ENCODE data around the gene PIPOX.

The PIPOX gene

GRCh38 chr17:29061036-29061435 lies 18.1 kb downstream of the PIPOX start:
- TF ChIP-seq CTCF (conservative IDR thresholded peaks at IDR 0.05; ENCODE audit: control insufficient read depth, insufficient read depth, low read depth, low read length), result no peak
- DNase-seq (ENCODE audit: low read depth), result no peak
- H3K4me3 ChIP-seq (ENCODE audit: control insufficient read depth, low read depth, low read length), result no peak overlapping the region

DNA sequence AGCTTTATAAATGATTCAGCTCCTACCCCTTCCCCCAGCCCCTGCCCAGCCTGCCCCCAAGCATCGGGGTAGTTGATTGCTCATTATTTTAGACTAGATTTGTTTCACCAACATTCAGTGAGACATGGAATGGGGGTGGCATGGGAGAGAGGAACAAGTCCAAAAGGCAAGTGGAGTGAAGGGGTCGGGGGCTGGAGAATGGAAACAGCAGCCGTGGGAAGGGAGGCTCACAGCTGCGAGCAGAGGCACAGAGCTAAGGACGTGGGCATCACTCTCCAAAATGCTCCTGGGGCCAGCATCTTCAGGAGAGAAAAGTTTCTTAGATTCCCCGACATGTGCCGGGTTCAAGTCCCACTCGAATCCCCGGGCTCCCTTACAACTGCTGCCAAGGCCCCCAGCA lies 19.3 kb downstream of the PIPOX start:
- no peak for TF ChIP-seq CTCF (conservative IDR thresholded peaks at IDR 0.05; ENCODE audit: control insufficient read depth, insufficient read depth, low read depth, low read length)
- DNase-seq (ENCODE audit: low read depth), result no peak
- no peak overlapping the region for H3K4me3 ChIP-seq (ENCODE audit: control insufficient read depth, low read depth, low read length)

GRCh38 chr17:29063992-29064391 lies 21.1 kb downstream of the PIPOX start:
- no peak for DNase-seq (ENCODE audit: low read depth)
- TF ChIP-seq CTCF (conservative IDR thresholded peaks at IDR 0.05; ENCODE audit: control insufficient read depth, insufficient read depth, low read depth, low read length), result no peak
- no peak overlapping the region for H3K4me3 ChIP-seq (ENCODE audit: control insufficient read depth, low read depth, low read length)

DNA sequence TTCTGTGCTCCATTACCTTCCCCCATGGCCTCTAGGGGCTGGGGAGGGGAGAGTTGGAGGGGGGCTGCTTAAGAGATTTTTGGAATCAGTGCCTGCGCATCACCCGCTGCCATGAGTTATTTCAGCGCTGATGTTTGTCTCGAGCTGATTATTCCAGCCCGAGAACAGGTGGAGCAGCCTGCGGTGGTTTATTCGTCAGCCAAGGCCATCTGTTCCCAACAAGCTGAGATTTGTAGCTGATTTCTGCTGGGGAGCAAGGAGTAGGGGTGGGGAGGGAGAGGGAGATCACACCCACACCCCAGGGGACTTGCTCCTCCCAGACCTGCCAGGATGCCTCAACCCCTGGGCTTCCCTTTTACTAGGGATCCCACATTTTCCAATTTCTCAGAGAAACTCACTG lies 23.1 kb downstream of the PIPOX start:
- DNase-seq (ENCODE audit: low read depth), result no peak
- TF ChIP-seq CTCF (conservative IDR thresholded peaks at IDR 0.05; ENCODE audit: control insufficient read depth, insufficient read depth, low read depth, low read length), result no peak
- H3K4me3 ChIP-seq (ENCODE audit: control insufficient read depth, low read depth, low read length), result no peak overlapping the region

- TF ChIP-seq CTCF (conservative IDR thresholded peaks at IDR 0.05; ENCODE audit: control insufficient read depth, insufficient read depth, low read depth, low read length), result no peak
- no peak for DNase-seq (ENCODE audit: low read depth)
- H3K4me3 ChIP-seq (ENCODE audit: control insufficient read depth, low read depth, low read length), result no peak overlapping the region
These were observed 23.7 kb downstream of the PIPOX start for GRCh38 chr17:29066606-29067005.

DNA sequence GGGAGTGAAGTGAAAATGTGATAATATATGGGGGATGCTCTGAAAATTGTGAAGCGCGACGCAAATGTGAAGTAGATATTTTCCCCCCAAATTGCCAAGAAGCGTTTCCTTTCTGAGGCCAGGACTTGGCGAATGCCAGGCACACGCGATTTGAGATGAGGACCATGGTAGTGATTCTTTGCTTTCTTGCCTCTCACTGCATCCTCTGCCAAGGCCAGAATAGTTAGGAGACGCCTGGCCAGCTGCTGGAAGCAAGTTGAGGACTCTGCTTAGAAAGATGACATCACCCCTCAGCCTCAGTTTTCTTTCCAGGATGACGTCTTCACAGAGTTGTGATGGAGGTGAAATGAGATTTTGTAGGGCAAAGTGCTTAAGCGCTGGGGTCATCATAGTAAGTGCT lies 25.9 kb downstream of the PIPOX start:
- TF ChIP-seq CTCF (conservative IDR thresholded peaks at IDR 0.05; ENCODE audit: control insufficient read depth, insufficient read depth, low read depth, low read length), result no peak
- peak; percentile 27 for DNase-seq (ENCODE audit: low read depth)
- H3K4me3 ChIP-seq (ENCODE audit: control insufficient read depth, low read depth, low read length), result no peak overlapping the region

- H3K4me3 ChIP-seq (ENCODE audit: control insufficient read depth, low read depth, low read length), result no peak overlapping the region
- TF ChIP-seq CTCF (conservative IDR thresholded peaks at IDR 0.05; ENCODE audit: control insufficient read depth, insufficient read depth, low read depth, low read length), result no peak
- DNase-seq (ENCODE audit: low read depth), result peak; percentile 6
These were observed 26.6 kb downstream of the PIPOX start for GRCh38 chr17:29069526-29070041.
